NT2/D1 (cell line): ENCODE results near the gene SHF.

Experiments used
- SUZ12 ChIP-seq: IDR thresholded peaks from 2 replicates; pipeline ENCODE4 v1.6.1; 2011; ENCODE audit not compliant: insufficient read length, insufficient read depth; ENCODE audit errors: extremely low read depth
- YY1 ChIP-seq: IDR thresholded peaks from 2 replicates; pipeline ENCODE4 v1.6.1; 2011; ENCODE audit not compliant: insufficient read length, insufficient read depth
- ZNF274 ChIP-seq: IDR thresholded peaks from 2 replicates; pipeline ENCODE4 v1.6.1; 2011; ENCODE audit warnings: mild to moderate bottlenecking, low read depth, low read length

DNA sequence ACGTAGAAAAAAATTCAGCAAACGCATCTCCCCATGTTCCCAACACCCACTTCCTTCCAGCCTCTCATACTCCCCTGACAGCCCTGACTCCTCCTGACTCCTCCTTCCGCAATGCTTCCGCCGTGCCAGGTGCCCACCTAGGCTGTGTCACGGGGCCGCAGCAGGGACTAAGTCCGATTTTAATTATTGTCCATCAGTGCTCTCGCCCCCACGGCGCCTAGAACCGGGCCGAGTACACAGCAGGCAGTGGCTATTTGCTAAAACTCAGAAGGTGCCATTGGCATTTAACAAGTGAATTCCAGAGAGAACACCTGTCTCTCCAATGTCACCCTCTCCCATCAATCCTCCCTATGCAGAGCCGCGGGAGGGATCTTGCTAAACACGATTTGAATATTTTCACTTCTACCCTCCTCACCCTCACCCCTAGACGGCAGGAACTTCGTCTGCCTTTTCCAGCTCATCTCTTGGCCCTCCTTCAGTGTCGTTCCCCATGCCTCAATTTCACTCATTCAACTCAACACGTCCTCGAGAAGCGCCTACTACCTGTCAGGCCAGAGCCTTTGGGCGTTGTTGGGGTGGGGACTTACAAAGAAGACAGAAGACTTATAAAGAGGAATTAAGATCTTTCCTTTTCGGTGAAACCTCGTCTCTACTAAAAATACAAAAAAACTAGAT, 11.5 kb upstream of the SHF start:
- TF ChIP-seq ZNF274 (no peak), SUZ12 (no peak), YY1 (no peak)
